ENCODE results near the gene ACAD10. TPM values are rescaled to one million over a fixed set of nuclear protein-coding genes. Genes with fewer than 3 reads are reported as not detected.
"Not testable (repeated sequence)": the region's sequence is repeated elsewhere in the genome, so short reads cannot be mapped to it uniquely, and the experiment has no call there.

Gene ACAD10
- total RNA-seq, 4 donors from 2014 or later = 13.9 to 20.4 (median 16.6) TPM

- H3K27ac ChIP-seq = no peak overlapping the region
- H3K27me3 ChIP-seq = no peaks in the 10 kb centered on the region
- DNase-seq = no peak
- WGBS, 2 donors = 84 to 92% methylated on average over 3 of the region's 3 CpGs
- TF ChIP-seq, protein P1, sequence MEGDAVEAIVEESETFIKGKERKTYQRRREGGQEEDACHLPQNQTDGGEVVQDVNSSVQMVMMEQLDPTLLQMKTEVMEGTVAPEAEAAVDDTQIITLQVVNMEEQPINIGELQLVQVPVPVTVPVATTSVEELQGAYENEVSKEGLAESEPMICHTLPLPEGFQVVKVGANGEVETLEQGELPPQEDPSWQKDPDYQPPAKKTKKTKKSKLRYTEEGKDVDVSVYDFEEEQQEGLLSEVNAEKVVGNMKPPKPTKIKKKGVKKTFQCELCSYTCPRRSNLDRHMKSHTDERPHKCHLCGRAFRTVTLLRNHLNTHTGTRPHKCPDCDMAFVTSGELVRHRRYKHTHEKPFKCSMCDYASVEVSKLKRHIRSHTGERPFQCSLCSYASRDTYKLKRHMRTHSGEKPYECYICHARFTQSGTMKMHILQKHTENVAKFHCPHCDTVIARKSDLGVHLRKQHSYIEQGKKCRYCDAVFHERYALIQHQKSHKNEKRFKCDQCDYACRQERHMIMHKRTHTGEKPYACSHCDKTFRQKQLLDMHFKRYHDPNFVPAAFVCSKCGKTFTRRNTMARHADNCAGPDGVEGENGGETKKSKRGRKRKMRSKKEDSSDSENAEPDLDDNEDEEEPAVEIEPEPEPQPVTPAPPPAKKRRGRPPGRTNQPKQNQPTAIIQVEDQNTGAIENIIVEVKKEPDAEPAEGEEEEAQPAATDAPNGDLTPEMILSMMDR (IDR thresholded peaks at IDR 0.05) = peak in 1 of 6 experiments; percentile 22
- TF ChIP-seq POLR2A (IDR thresholded peaks at IDR 0.05) = no peak
- intact Hi-C loops (cut with DNase I) = no loop called here
- peaks cover 20 to 99% (median 31%) of the 10 kb centered on the region in 3 donors for H3K36me3 ChIP-seq
- no peaks in the 10 kb centered on the region for H3K4me1 ChIP-seq
- H3K9me3 ChIP-seq = no peaks in the 10 kb centered on the region
- H3K4me3 ChIP-seq = no peak overlapping the region
Observed at GRCh38 chr12:111673503-111673902, 12.3 kb upstream of the ACAD10 start.

GRCh38 chr12:111677186-111677585 lies 8.7 kb upstream of the ACAD10 start:
- no peaks in the 10 kb centered on the region for H3K4me1 ChIP-seq
- no peak overlapping the region for H3K4me3 ChIP-seq
- intact Hi-C loops (cut with DNase I) = no loop called here
- TF ChIP-seq, protein P1 (IDR thresholded peaks at IDR 0.05) = no peak
- TF ChIP-seq POLR2A (IDR thresholded peaks at IDR 0.05) = no peak
- DNase-seq = no peak
- H3K27me3 ChIP-seq = no peaks in the 10 kb centered on the region
- no peaks in the 10 kb centered on the region for H3K9me3 ChIP-seq
- WGBS, 2 donors = 93 to 99% methylated on average over 5 of the region's 5 CpGs
- no peak overlapping the region for H3K27ac ChIP-seq
- H3K36me3 ChIP-seq = peaks cover 5 to 99% (median 37%) of the 10 kb centered on the region in 3 donors

DNA sequence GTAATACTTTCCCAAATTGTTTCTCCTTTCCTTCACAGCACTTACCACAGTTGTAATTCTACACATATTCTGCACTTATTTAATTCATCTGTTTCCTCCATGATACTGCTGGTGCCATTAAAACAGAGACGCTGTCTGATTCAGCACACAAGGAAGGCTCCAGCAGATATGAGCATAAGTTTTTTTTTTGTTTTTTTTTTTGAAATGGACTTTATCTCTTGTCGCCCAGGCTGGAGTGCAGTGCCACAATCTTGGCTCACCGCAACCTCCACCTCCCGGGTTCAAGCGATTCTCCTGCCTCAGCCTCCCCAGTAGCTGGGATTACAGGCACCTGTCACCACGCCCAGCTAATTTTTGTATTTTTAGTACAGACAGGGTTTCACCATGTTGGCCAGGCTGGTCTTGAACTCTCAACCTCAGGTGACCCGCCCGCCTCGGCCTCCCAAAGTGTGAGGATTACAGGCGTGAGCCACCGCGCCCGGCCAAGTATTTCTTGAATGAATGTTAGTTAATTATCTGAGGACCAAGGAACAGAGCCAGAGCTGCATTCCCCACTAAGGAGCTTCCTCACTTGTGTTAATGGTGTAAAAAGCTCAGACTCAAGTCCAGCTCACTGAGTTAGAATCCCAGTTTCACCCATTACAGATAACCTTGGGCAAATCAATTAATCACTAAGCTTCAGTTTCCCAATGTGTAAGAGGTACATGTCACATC lies 1.2 kb upstream of the ACAD10 start:
- peaks cover 0 to 38% (median 14%) of the 10 kb centered on the region in 3 donors for H3K36me3 ChIP-seq
- peaks cover 15 to 38% (median 19%) of the 10 kb centered on the region in 3 donors for H3K4me1 ChIP-seq
- WGBS, 2 donors = 71 to 89% methylated on average over 12 to 13 of the region's 13 CpGs
- peak overlapping the region in 3 of 4 donors; percentile 83 to 94 (median 89) for H3K27ac ChIP-seq
- H3K27me3 ChIP-seq; DNase-seq; intact Hi-C loops (cut with DNase I); H3K9me3 ChIP-seq: not testable (repeated sequence)
- peak overlapping the region; percentile 81 to 100 (median 87) for H3K4me3 ChIP-seq

DNA sequence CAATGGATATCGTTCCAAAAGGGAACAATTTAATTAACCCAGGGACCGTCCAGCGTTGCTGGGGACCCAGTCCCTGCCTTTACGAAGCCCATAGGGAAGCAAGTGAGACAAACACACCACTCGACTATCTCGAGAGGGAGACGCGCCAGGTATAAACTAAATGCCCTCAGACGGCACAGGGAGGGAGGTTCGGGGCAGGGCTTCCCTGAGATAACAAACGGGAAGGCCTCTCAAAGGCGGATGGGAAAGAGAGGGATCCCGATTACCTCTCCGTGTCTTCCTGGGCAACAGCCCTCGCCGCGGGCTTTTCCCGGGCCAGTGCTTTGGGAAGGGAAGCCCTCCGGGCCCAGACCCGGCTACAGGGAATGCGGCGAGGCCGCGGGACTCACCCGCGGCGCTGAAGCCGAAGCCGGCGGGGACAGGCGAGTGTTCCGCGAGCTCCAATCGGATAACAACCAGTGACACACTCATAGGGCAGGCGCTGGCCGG lies 487 bp upstream of the ACAD10 start:
- 0 to 1% methylated on average over 8 to 31 of the region's 36 CpGs for WGBS, 2 donors
- no peak for TF ChIP-seq POLR2A (IDR thresholded peaks at IDR 0.05)
- TF ChIP-seq, protein P1 (IDR thresholded peaks at IDR 0.05) = no peak
- DNase-seq = no peak
- H3K9me3 ChIP-seq = no peaks in the 10 kb centered on the region
- H3K4me1 ChIP-seq = peaks cover 15 to 38% (median 19%) of the 10 kb centered on the region in 3 donors
- intact Hi-C loops (cut with DNase I) = no loop called here
- H3K4me3 ChIP-seq = peak overlapping the region; percentile 81 to 100 (median 87)
- no peaks in the 10 kb centered on the region for H3K27me3 ChIP-seq
- H3K36me3 ChIP-seq = peaks cover 0 to 30% (median 14%) of the 10 kb centered on the region in 3 donors
- H3K27ac ChIP-seq = peak overlapping the region; percentile 83 to 94 (median 92)

- DNase-seq = no peak
- intact Hi-C loops (cut with DNase I) = no loop called here
- H3K27me3 ChIP-seq = no peaks in the 10 kb centered on the region
- peaks cover 0 to 18% (median 9%) of the 10 kb centered on the region in 3 donors for H3K36me3 ChIP-seq
- H3K4me3 ChIP-seq = peak overlapping the region; percentile 81 to 100 (median 87)
- H3K4me1 ChIP-seq = peaks cover 15 to 38% (median 19%) of the 10 kb centered on the region in 3 donors
- peak overlapping the region; percentile 83 to 94 (median 92) for H3K27ac ChIP-seq
- 15 to 26% methylated on average over 10 to 15 of the region's 15 CpGs for WGBS, 2 donors
- TF ChIP-seq POLR2A (IDR thresholded peaks at IDR 0.05) = no peak
- TF ChIP-seq, protein P1 (IDR thresholded peaks at IDR 0.05) = no peak
- H3K9me3 ChIP-seq = no peaks in the 10 kb centered on the region
Observed at GRCh38 chr12:111686574-111687105, 787 bp downstream of the ACAD10 start.

Measured in esophagus squamous epithelium (tissue), 5 donors.